ENCODE data around the gene THSD7B.

GRCh38 chr2:136874258-136874657, 108.9 kb downstream of the THSD7B start:
- TF ChIP-seq CTCF (IDR thresholded peaks at IDR 0.05) = peak in 2 of 3 experiments; percentile 15 to 28
- no peak for TF ChIP-seq POLR2A (IDR thresholded peaks at IDR 0.05)
